ENCODE measurements around the gene SMPDL3A.

The SMPDL3A gene

DNA sequence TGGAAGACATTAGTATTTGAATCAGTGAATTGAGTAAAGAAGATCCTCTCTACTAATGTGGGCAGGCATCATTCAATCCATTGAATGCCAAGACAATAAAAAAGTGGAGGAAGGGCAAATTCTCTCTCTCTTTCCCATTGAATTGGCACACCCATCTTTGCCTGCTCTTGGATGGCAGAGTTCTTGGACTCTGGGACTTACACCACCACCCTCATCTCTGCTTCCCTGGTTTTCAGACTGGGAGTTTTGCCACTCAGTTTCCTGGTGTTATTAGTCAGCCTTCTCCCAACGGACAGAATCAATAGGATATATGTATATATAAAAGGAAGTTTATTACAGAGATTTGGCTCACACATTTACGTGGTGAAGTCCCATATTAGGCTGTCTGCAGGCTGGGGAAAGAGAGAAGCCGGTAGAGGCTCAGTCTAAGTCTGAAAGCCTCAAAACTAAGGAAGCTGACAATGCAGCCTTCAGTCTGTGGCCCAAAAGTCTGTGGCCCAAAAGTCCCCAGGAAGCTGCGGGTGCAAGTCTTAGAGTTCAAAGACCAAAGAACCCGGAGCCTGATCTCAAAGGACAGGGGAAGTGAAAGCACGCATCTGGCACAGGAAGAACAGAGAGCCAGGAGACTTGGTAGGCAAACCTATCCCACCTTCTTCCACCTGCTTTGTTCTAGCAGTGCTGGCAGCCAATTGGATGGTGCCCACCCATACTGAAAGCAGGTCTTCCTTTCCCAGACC lies 64.4 kb downstream of the SMPDL3A start:
- DNase-seq (ENCODE audit: low read depth in 2 of 2), result no peak

Data from stimulated activated CD4-positive, alpha-beta T cell treated with anti-CD3 and anti-CD28 coated beads, Interleukin-15, amount 100 ng/mL, for 48 hours (primary cell).